CD14-positive monocyte (primary cell): ENCODE data around the gene ARID4B. TPM values are rescaled to one million over a fixed set of nuclear protein-coding genes. Genes with fewer than 3 reads are reported as not detected.

ENCODE experiments used
- DNase-seq, 3 donors: peaks; one replicate each; pipeline ENCODE4 v3.0.0-alpha.2; 2011 to 2022
- H2AFZ ChIP-seq: 2 replicates; pipeline ENCODE4 v1.6.0; 2012; ENCODE audit warnings: mild to moderate bottlenecking, low read depth, low read length, inconsistent platforms; ENCODE audit not compliant: insufficient read depth, poor library complexity, severe bottlenecking
- H3K27ac ChIP-seq, 2 donors: 1 replicate in 1 of 2; 2 replicates in 1 of 2; pipeline ENCODE4 v1.5.1; 2012 to 2013; ENCODE audit warnings: low read length in 2 of 2, control low read depth in 1 of 2, inconsistent platforms in 1 of 2, low read depth in 1 of 2, mild to moderate bottlenecking in 1 of 2
- H3K27me3 ChIP-seq, 2 donors: one replicate each; pipeline versions ENCODE4 v1.6.0 to v1.6.1; 2011 to 2013; ENCODE audit warnings: low read length in 2 of 2; ENCODE audit not compliant: control insufficient read depth in 2 of 2, insufficient read depth in 2 of 2
- H3K36me3 ChIP-seq, 2 donors: replicated peaks in 1 of 2; 1 replicate in 1 of 2; 2 replicates in 1 of 2; pipeline versions ENCODE4 v1.5.1 to v1.6.1; 2012 to 2013; ENCODE audit warnings: low read length in 2 of 2, control low read depth in 1 of 2, inconsistent platforms in 1 of 2, mild to moderate bottlenecking in 1 of 2; ENCODE audit not compliant: insufficient read depth in 2 of 2, control insufficient read depth in 1 of 2
- H3K4me1 ChIP-seq, 2 donors: 1 replicate in 1 of 2; 2 replicates in 1 of 2; pipeline versions ENCODE4 v1.5.1 to v1.6.1; 2012 to 2013; ENCODE audit warnings: low read length in 2 of 2, control low read depth in 1 of 2, inconsistent platforms in 1 of 2, mild to moderate bottlenecking in 1 of 2, moderate library complexity in 1 of 2; ENCODE audit not compliant: insufficient read depth in 2 of 2, control insufficient read depth in 1 of 2
- H3K4me2 ChIP-seq: replicated peaks from 2 replicates; pipeline ENCODE3; 2012; ENCODE audit warnings: low read length, moderate library complexity, mild to moderate bottlenecking; ENCODE audit not compliant: poor library complexity, severe bottlenecking; ENCODE audit errors: extremely low read depth
- H3K4me3 ChIP-seq, 3 experiments: fragments of 200-600 bp in 1 of 3; sonication (generic) in 1 of 3; replicated peaks in 1 of 3; 1 replicate in 2 of 3; 2 replicates in 1 of 3; pipeline ENCODE4 v1.5.1; 2011 to 2013; ENCODE audit warnings: low read length in 3 of 3, mild to moderate bottlenecking in 3 of 3, control low read depth in 2 of 3, low read depth in 2 of 3, inconsistent platforms in 1 of 3, moderate library complexity in 1 of 3
- H3K79me2 ChIP-seq: 2 replicates; pipeline ENCODE4 v1.6.0; 2012; ENCODE audit warnings: mild to moderate bottlenecking, control low read depth, inconsistent platforms, low read length, moderate library complexity; ENCODE audit not compliant: insufficient read depth
- H3K9ac ChIP-seq: 2 replicates; pipeline ENCODE4 v1.6.0; 2017; ENCODE audit warnings: low read length, mild to moderate bottlenecking; ENCODE audit not compliant: insufficient read depth, poor library complexity, severe bottlenecking
- H3K9me3 ChIP-seq, 2 donors: replicated peaks in 1 of 2; 1 replicate in 1 of 2; 2 replicates in 1 of 2; pipeline versions ENCODE4 v1.5.1 to v1.6.1; 2012 to 2013; ENCODE audit warnings: low read length in 2 of 2, control low read depth in 1 of 2; ENCODE audit not compliant: control insufficient read depth in 1 of 2, insufficient read depth in 1 of 2
- H4K20me1 ChIP-seq: 2 replicates; pipeline ENCODE4 v1.6.0; 2012; ENCODE audit warnings: mild to moderate bottlenecking, low read length, control low read depth, moderate library complexity; ENCODE audit not compliant: insufficient read depth
- H3K27ac Mint-ChIP-seq, 7 donors: one replicate each; pipeline ENCODE4 v1.8.0; 2020; ENCODE audit warnings: mild to moderate bottlenecking in 7 of 7, mixed read lengths in 7 of 7, moderate library complexity in 6 of 7, inconsistent platforms in 2 of 7
- H3K27me3 Mint-ChIP-seq, 3 donors: one replicate each; pipeline ENCODE4 v1.8.0; 2021 to 2022; ENCODE audit warnings: low read depth in 3 of 3, mild to moderate bottlenecking in 3 of 3, mixed read lengths in 3 of 3, moderate library complexity in 3 of 3, inconsistent platforms in 1 of 3
- H3K36me3 Mint-ChIP-seq, 2 donors: one replicate each; pipeline ENCODE4 v1.8.0; 2020; ENCODE audit warnings: mixed read lengths in 2 of 2, inconsistent platforms in 1 of 2, mild to moderate bottlenecking in 1 of 2
- H3K4me1 Mint-ChIP-seq: one replicate; pipeline ENCODE4 v1.8.0; 2020; ENCODE audit warnings: mild to moderate bottlenecking, mixed read lengths
- H3K4me3 Mint-ChIP-seq, 2 donors: one replicate each; pipeline ENCODE4 v1.8.0; 2020; ENCODE audit warnings: mild to moderate bottlenecking in 2 of 2, mixed read lengths in 2 of 2, moderate library complexity in 1 of 2
- H3K9me3 Mint-ChIP-seq, 7 donors: one replicate each; pipeline ENCODE4 v1.8.0; 2020 to 2022; ENCODE audit warnings: mixed read lengths in 7 of 7, mild to moderate bottlenecking in 6 of 7, moderate library complexity in 6 of 7, inconsistent platforms in 2 of 7
- WGBS: methylation state at CpG from one replicate; pipeline ENCODE4 v1.1.5; 2013; ENCODE audit warnings: missing lambda C conversion rate; ENCODE audit not compliant: insufficient coverage; 5-methylcytosine and 5-hydroxymethylcytosine counted together
- intact Hi-C, 2 donors: fragments of 100-400 bp; cut with micrococcal nuclease; formaldehyde crosslinking; loops; one replicate each; pipeline versions ENCODE4 v1.15.0 to v1.15.1; 2023
- polyA plus RNA-seq, 3 donors: library from polyadenylated mRNA; depleted of rRNA in 1 of 3; unstranded in 2 of 3; stranded (reverse) in 1 of 3; fragments of 300-500 nt in 2 of 3; fragments of >200 nt in 1 of 3; fragmentation: Illumina TruSeq in 2 of 3; gene quantifications; 1 replicate in 2 of 3; 2 replicates in 1 of 3; pipeline ENCODE4 v1.2.3, GENCODE V29; 2012 to 2021
- TF ChIP-seq, protein P1 (sequence below): fragments of 200-600 bp; IDR thresholded peaks from one replicate; pipeline ENCODE4 v1.8.0; 2022; ENCODE audit warnings: antibody characterized with exemption, mild to moderate bottlenecking

The ARID4B gene
- polyA plus RNA-seq, 3 donors: 9.3 to 15.4 (median 11.1) TPM

DNA sequence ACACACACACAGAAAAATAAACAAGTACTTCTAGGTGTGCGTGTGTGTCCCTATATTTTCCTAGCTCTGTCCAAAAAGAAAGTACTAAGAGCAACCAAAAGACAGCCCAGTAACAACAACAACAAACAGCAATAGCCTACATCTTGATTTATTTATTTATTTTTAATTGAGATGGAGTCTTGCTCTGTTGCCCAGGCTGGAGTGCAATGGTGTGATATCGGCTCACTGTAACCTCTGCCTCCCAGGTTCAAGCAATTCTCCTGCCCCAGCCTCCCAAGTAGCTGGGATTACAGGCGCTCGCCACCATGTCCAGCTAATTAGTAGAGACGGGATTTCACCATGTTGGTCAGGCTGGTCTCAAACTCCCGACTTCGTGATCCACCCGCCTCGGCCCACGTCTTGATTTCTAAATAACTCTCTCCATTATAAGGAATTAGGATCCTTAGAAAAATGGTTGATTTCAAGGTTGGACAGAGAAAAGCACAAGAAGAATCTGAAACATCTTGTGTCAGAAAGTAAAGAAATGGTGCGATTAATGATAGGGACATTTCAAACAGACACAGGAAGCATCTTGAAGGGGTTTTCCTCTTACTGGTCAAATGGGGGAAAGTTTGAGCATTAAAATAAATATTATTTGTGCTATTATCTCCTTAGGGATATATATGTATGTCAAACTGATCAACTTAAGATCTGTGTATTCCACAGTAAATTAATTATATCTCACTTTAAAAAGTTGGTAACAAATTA is 59.4 kb downstream of the ARID4B start:
- peaks cover 95% of the 10 kb centered on the region for H4K20me1 ChIP-seq
- Mint-ChIP-seq H3K9me3 (no peaks in the 10 kb centered on the region), H3K4me3 (no peak overlapping the region), H3K27ac (peak overlapping the region in 1 of 7 donors; percentile 41), H3K36me3 (peaks cover 0 to 3% of the 10 kb centered on the region in 2 donors), H3K27me3 (no peaks in the 10 kb centered on the region), H3K4me1 (peaks cover 26% of the 10 kb centered on the region)
- no peaks in the 10 kb centered on the region for H3K27me3 ChIP-seq
- no peak overlapping the region for H3K27ac ChIP-seq
- no peak for DNase-seq
- no peak overlapping the region for H3K4me3 ChIP-seq
- H3K4me1 ChIP-seq: no peaks in the 10 kb centered on the region
- TF ChIP-seq, protein P1, sequence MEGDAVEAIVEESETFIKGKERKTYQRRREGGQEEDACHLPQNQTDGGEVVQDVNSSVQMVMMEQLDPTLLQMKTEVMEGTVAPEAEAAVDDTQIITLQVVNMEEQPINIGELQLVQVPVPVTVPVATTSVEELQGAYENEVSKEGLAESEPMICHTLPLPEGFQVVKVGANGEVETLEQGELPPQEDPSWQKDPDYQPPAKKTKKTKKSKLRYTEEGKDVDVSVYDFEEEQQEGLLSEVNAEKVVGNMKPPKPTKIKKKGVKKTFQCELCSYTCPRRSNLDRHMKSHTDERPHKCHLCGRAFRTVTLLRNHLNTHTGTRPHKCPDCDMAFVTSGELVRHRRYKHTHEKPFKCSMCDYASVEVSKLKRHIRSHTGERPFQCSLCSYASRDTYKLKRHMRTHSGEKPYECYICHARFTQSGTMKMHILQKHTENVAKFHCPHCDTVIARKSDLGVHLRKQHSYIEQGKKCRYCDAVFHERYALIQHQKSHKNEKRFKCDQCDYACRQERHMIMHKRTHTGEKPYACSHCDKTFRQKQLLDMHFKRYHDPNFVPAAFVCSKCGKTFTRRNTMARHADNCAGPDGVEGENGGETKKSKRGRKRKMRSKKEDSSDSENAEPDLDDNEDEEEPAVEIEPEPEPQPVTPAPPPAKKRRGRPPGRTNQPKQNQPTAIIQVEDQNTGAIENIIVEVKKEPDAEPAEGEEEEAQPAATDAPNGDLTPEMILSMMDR: no peak
- H3K36me3 ChIP-seq: no peaks in the 10 kb centered on the region
- no peak overlapping the region for H2AFZ ChIP-seq
- 100% methylated on average over 1 of the region's 11 CpGs for WGBS
- peaks cover 97% of the 10 kb centered on the region for H3K79me2 ChIP-seq
- no peaks in the 10 kb centered on the region for H3K9me3 ChIP-seq
- no peak overlapping the region for H3K9ac ChIP-seq
- intact Hi-C loops: no loop called here
- no peak overlapping the region for H3K4me2 ChIP-seq

DNA sequence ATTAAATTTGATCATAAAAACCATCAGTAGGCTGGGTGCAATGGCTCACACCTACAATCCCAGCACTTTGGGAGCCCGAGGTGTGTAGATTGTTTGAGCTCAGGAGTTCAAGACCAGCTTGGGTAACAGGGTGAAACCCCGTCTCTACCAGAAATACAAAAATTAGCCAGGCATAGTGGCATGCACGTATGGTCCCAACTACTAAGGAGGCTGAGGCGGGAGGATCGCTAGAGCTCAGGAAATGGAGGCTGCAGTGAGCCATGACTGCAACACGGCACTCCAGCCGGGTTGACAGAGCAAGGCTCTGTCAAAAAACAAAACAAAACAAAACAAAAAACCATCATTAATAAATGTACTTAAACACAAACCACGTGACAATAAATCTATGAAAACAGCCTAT is 61.0 kb downstream of the ARID4B start:
- peaks cover 0 to 3% of the 10 kb centered on the region in 2 donors for H3K36me3 Mint-ChIP-seq
- WGBS: 100% methylated on average over 4 of the region's 8 CpGs
- H3K27me3 Mint-ChIP-seq: no peaks in the 10 kb centered on the region

More for the DNA sequence above, 61.0 kb downstream of the ARID4B start:
- Histone ChIP-seq H2AFZ (no peak overlapping the region), H3K27me3 (no peaks in the 10 kb centered on the region), H3K9me3 (no peaks in the 10 kb centered on the region), H3K79me2 (peaks cover 97% of the 10 kb centered on the region), H3K4me1 (no peaks in the 10 kb centered on the region), H4K20me1 (peaks cover 96% of the 10 kb centered on the region), H3K27ac (no peak overlapping the region), H3K4me2 (no peak overlapping the region), H3K36me3 (no peaks in the 10 kb centered on the region), H3K9ac (no peak overlapping the region), H3K4me3 (no peak overlapping the region)
- no peak for DNase-seq
- H3K4me3 Mint-ChIP-seq: no peak overlapping the region
- peaks cover 21% of the 10 kb centered on the region for H3K4me1 Mint-ChIP-seq
- no peaks in the 10 kb centered on the region for H3K9me3 Mint-ChIP-seq
- TF ChIP-seq, protein P1: no peak
- intact Hi-C loops: no loop called here
- H3K27ac Mint-ChIP-seq: peak overlapping the region in 1 of 7 donors; percentile 57
